RWPE2 (cell line): ENCODE results near the gene NAGS.
A peak's percentile ranks its signal among the peaks of the same experiment; 100 is the strongest.

Experiments
- ATAC-seq: fragments of 200-7000 bp; cut with Tn5 transposase; 3 replicates; pipeline ENCODE4 v1.9.1; 2021; ENCODE audit warnings: low read depth
- DNase-seq: peaks from one replicate; pipeline ENCODE4 v3.0.0-alpha.2; 2020; ENCODE audit warnings: low spot score
- H3K27ac ChIP-seq: fragments of 450-650 bp; 2 replicates; pipeline ENCODE4 v1.5.1; 2017; ENCODE audit warnings: mild to moderate bottlenecking; ENCODE audit not compliant: poor library complexity, severe bottlenecking
- H3K27me3 ChIP-seq: fragments of 250-450 bp; sonication (Bioruptor Pico); 2 replicates; pipeline ENCODE4 v1.5.1; 2021; ENCODE audit warnings: mild to moderate bottlenecking, moderate library complexity; ENCODE audit not compliant: insufficient read depth, poor library complexity, severe bottlenecking
- H3K36me3 ChIP-seq: fragments of 250-450 bp; sonication (Bioruptor Pico); 2 replicates; pipeline ENCODE4 v1.5.1; 2020; ENCODE audit warnings: low read depth, mild to moderate bottlenecking, moderate library complexity
- H3K4me1 ChIP-seq: fragments of 250-450 bp; sonication (Bioruptor Pico); 2 replicates; pipeline ENCODE4 v1.5.1; 2021; ENCODE audit warnings: mild to moderate bottlenecking, moderate library complexity; ENCODE audit not compliant: insufficient read depth, poor library complexity, severe bottlenecking
- H3K4me3 ChIP-seq: fragments of 250-450 bp; sonication (Bioruptor Pico); 2 replicates; pipeline ENCODE4 v1.5.1; 2021; ENCODE audit warnings: mild to moderate bottlenecking, moderate library complexity; ENCODE audit not compliant: severe bottlenecking
- H3K9me3 ChIP-seq: fragments of 250-450 bp; sonication (Bioruptor Pico); 2 replicates; pipeline ENCODE4 v1.5.1; 2021; ENCODE audit warnings: mild to moderate bottlenecking, moderate library complexity; ENCODE audit not compliant: severe bottlenecking
- CTCF ChIP-seq: fragments of 450-650 bp; IDR thresholded peaks from one replicate; pipeline ENCODE4 v1.5.1; 2017; ENCODE audit warnings: mild to moderate bottlenecking, moderate library complexity; ENCODE audit not compliant: poor library complexity, severe bottlenecking

NAGS gene

GRCh38 chr17:43999024-43999423 is 5.4 kb upstream of the NAGS start:
- no peak for ATAC-seq
- peaks cover 19% of the 10 kb centered on the region for H3K4me1 ChIP-seq
- no peak for TF ChIP-seq CTCF
- H3K36me3 ChIP-seq: no peaks in the 10 kb centered on the region
- H3K9me3 ChIP-seq: no peaks in the 10 kb centered on the region
- no peak for DNase-seq
- H3K27ac ChIP-seq: no peak overlapping the region
- peaks cover 4% of the 10 kb centered on the region for H3K27me3 ChIP-seq
- no peak overlapping the region for H3K4me3 ChIP-seq

- H3K27me3 ChIP-seq: peaks cover under 1% of the 10 kb centered on the region
- no peak overlapping the region for H3K4me3 ChIP-seq
- peaks cover 15% of the 10 kb centered on the region for H3K4me1 ChIP-seq
- TF ChIP-seq CTCF: no peak
- H3K9me3 ChIP-seq: no peaks in the 10 kb centered on the region
- ATAC-seq (no peak), DNase-seq (no peak)
- no peak overlapping the region for H3K27ac ChIP-seq
- no peaks in the 10 kb centered on the region for H3K36me3 ChIP-seq
Observed at GRCh38 chr17:44000141-44000860, 4.1 kb upstream of the NAGS start.

- Histone ChIP-seq H3K27ac (no peak overlapping the region), H3K36me3 (no peaks in the 10 kb centered on the region), H3K9me3 (no peaks in the 10 kb centered on the region), H3K4me3 (no peak overlapping the region), H3K27me3 (no peaks in the 10 kb centered on the region), H3K4me1 (peaks cover 14% of the 10 kb centered on the region)
- DNase-seq: no peak
- TF ChIP-seq CTCF: no peak
- ATAC-seq: no peak
Observed at GRCh38 chr17:44000871-44001460, 3.5 kb upstream of the NAGS start.

- H3K27me3 ChIP-seq: no peaks in the 10 kb centered on the region
- H3K36me3 ChIP-seq: no peaks in the 10 kb centered on the region
- peaks cover 14% of the 10 kb centered on the region for H3K4me1 ChIP-seq
- TF ChIP-seq CTCF: no peak
- DNase-seq (no peak), ATAC-seq (no peak)
- H3K4me3 ChIP-seq: no peak overlapping the region
- H3K27ac ChIP-seq: peak overlapping the region; percentile 64
- no peaks in the 10 kb centered on the region for H3K9me3 ChIP-seq
Observed at GRCh38 chr17:44001461-44001920, 2.9 kb upstream of the NAGS start.
